ENCODE measurements around the gene FOXC2.

The FOXC2 gene

GRCh38 chr16:86525696-86526095 lies 40.9 kb upstream of the FOXC2 start:
- TF ChIP-seq SIN3A (IDR thresholded peaks at IDR 0.05; ENCODE audit: borderline replicate concordance, insufficient read depth, low read length) (no peak), POLR2AphosphoS5 (IDR thresholded peaks at IDR 0.05; ENCODE audit: low read depth, low read length) (no peak)

DNA sequence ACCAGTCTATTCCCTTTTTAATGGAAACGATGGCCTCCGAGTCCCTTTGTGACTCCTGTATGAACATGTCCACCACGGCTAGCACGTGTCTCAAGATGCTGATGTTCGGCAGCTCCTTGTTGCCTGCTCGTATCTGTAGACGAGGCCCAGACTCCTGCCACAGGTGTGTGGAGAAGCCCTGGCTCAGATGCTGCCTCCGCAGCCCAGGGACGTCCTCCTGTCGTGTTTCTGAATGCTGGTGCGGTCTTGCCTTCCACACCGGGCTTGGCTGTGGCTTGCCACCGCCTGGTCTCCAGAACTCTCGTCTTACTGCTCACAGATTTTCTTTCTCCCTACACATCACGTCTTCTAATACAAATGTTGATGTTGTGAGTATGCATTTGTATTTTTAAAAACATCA lies 39.3 kb upstream of the FOXC2 start:
- TF ChIP-seq FOXP2 (optimal IDR thresholded peaks at IDR 0.05; ENCODE audit: borderline replicate concordance, extremely low read depth, extremely low read length, insufficient read depth) (no peak), POLR2AphosphoS5 (IDR thresholded peaks at IDR 0.05; ENCODE audit: low read depth, low read length) (no peak), TAF1 (IDR thresholded peaks at IDR 0.05; ENCODE audit: borderline replicate concordance, insufficient read depth, low read length) (no peak), REST (IDR thresholded peaks at IDR 0.05; ENCODE audit: insufficient read depth in 1 of 2, low read depth in 2 of 2, low read length in 2 of 2) (no peak), SIN3A (IDR thresholded peaks at IDR 0.05; ENCODE audit: borderline replicate concordance, insufficient read depth, low read length) (no peak)

DNA sequence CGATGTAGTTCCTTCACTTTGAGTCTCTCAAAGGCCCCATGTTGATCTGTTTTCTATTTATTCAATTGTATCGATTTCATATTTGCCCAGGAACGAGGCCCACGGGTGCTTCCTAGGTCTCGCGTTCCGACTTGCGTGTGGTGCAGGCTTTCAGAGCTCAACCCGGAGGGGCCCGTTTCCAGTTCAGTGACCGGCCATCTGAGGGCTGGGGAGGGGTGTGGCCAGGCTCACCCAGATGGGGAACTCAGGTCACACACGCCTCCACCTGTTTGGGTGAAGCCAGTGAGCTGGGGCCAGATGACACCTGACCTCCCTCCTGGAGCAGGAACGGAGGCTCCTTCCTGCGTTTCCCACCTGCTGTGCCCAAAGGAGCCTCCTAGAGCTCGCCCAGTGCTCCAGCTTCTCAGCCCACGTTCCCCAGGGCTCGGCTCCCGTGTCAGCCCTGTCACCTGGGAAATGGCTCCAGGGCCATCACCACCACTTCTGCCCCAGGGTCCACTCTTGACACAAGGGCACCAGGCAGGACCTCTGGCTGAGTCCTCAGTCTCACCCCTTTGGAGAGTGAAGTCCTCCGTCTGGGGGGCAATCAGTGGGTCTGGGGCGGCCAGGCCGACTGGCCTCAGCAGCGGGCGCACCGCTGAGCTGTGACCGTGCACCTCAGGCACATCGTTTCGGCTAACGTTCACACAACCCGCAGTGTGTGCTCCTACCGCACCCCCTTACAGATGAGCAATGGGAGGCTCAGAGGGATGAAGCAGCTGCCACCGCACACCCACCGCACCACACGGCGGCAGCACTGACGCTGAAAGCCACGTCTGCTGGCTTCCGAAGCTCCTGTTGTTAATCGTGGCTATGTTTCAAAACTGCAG lies 38.3 kb upstream of the FOXC2 start:
- TF ChIP-seq FOXP2 (optimal IDR thresholded peaks at IDR 0.05; ENCODE audit: borderline replicate concordance, extremely low read depth, extremely low read length, insufficient read depth) (no peak), REST (IDR thresholded peaks at IDR 0.05; ENCODE audit: insufficient read depth in 1 of 2, low read depth in 2 of 2, low read length in 2 of 2) (no peak), SIN3A (IDR thresholded peaks at IDR 0.05; ENCODE audit: borderline replicate concordance, insufficient read depth, low read length) (no peak)

DNA sequence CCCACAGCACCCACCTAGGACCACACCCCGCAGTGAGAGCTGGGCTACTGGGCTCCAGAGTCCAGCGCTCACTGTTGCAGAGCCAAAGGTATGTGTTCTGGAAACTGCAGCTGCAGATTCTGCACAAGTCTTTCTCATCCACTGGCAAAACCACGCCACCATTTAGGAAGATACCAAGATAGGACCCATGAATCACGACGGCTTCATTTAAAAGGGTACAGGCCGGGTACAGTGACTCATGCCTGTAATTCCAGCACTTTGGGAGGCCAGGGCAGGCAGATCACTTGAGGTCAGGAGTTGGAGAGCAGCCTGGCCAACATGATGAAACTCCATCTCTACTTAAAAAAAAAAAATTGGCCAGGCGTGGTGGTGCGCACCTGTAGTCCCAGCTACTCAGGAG lies 37.5 kb upstream of the FOXC2 start:
- TF ChIP-seq SIN3A (IDR thresholded peaks at IDR 0.05; ENCODE audit: borderline replicate concordance, insufficient read depth, low read length) (no peak), FOXP2 (optimal IDR thresholded peaks at IDR 0.05; ENCODE audit: borderline replicate concordance, extremely low read depth, extremely low read length, insufficient read depth) (no peak), POLR2AphosphoS5 (IDR thresholded peaks at IDR 0.05; ENCODE audit: low read depth, low read length) (no peak), REST (IDR thresholded peaks at IDR 0.05; ENCODE audit: insufficient read depth in 1 of 2, low read depth in 2 of 2, low read length in 2 of 2) (no peak), TAF1 (IDR thresholded peaks at IDR 0.05; ENCODE audit: borderline replicate concordance, insufficient read depth, low read length) (no peak)

DNA sequence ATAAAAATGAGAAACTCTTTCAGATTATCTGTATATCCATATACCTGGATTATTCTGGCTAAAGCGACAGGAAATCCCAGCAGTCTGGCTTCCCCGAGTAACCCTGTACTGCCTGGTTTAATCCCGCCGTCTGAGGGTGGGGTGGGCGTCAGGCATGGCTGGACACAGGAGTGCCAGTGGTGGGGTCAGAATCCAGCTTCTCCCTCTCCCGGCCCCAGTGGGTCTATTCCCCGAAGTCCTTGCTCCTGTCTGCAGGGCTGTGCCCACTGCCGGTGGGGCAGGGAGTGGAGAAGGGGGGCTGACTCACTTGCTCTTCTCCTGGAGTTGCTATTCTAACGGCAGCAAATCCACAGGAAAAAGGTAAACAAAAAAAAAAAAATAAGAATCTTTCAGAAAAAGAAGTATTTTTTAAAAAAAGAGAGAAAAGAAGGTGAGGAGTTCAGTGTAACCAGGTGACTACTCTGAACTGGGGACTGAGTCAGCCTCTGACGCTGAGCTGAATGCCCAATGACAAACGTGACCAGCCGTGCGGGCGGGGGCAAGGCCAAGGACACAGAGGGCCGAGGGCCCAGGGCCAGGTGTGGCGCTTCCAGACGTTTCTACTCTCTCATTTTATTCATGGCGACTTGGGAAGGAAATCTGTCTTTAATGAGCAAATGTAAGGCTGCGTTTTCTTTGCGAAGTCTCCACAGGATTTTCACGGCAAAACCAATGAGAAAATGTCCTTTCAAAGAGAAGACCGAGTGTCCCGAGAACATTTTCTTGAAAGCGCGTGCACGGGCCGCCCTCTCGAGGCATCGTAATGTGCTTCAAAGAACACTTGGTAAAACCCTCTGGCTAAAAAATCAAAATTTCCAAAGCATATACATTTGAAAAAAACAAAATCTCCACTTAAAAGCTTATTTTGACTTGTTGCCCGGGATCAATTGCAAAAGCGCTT lies 36.1 kb upstream of the FOXC2 start:
- TF ChIP-seq POLR2AphosphoS5 (IDR thresholded peaks at IDR 0.05; ENCODE audit: low read depth, low read length), result no peak
- no peak for TF ChIP-seq FOXP2 (optimal IDR thresholded peaks at IDR 0.05; ENCODE audit: borderline replicate concordance, extremely low read depth, extremely low read length, insufficient read depth)
- no peak for TF ChIP-seq SIN3A (IDR thresholded peaks at IDR 0.05; ENCODE audit: borderline replicate concordance, insufficient read depth, low read length)
- TF ChIP-seq TAF1 (IDR thresholded peaks at IDR 0.05; ENCODE audit: borderline replicate concordance, insufficient read depth, low read length), result no peak
- TF ChIP-seq REST (IDR thresholded peaks at IDR 0.05; ENCODE audit: insufficient read depth in 1 of 2, low read depth in 2 of 2, low read length in 2 of 2), result no peak

Data from PFSK-1 (cell line).